ENCODE results near the gene SMYD3. TPM values are rescaled to one million over a fixed set of nuclear protein-coding genes. Genes with fewer than 3 reads are reported as not detected.
A peak's percentile ranks its signal among the peaks of the same experiment; 100 is the strongest.

Gene SMYD3
- total and polyA plus RNA-seq, 2 of the 4 experiments (the other 2 are of a cell fraction) = 26.5 to 37.6 TPM

GRCh38 chr1:246297279-246298265 is 209.5 kb downstream of the SMYD3 start:
- no peaks in the 10 kb centered on the region; the same call in 1 of the 2 replicates for H3K9me1 ChIP-seq (ENCODE audit: insufficient read depth, low read length)
- H2BK5ac ChIP-seq (ENCODE audit: low read depth, low read length, poor library complexity, severe bottlenecking) = no peak overlapping the region
- peaks cover 6% of the 10 kb centered on the region for H3K4me1 ChIP-seq (ENCODE audit: control insufficient read depth, insufficient read depth, low read length)
- no peak overlapping the region for H4K8ac ChIP-seq (ENCODE audit: low read depth in 2 of 2, low read length in 2 of 2)
- peak; percentile 40 for DNase-seq
- ChIA-PET CTCF (no interaction called here), POLR2A (ENCODE audit: unreplicated experiment) (interaction anchor here (0.5 kb wide), 1 partner anchor 13 kb away, joined by 5 read pairs; no protein-coding TSS in a partner anchor)
- no peak overlapping the region for H3K14ac ChIP-seq (replicated peaks; ENCODE audit: low read depth, low read length)
- dilution Hi-C loops (cut with HindIII; ENCODE audit: low sequenced_read_pairs, unreplicated experiment) (no loop called here), in situ Hi-C loops (cut with MboI; ENCODE audit: low sequenced_read_pairs) (no loop called here), intact Hi-C loops (cut with micrococcal nuclease) (no loop called here)
- no peak overlapping the region for H2AK9ac ChIP-seq (replicated peaks; ENCODE audit: low read depth, low read length, poor library complexity)
- H4K5ac ChIP-seq (ENCODE audit: low read depth, low read length) = no peak overlapping the region
- H3K27ac ChIP-seq (ENCODE audit: insufficient read depth, low read length) = no peak overlapping the region
- H3K36me3 ChIP-seq (ENCODE audit: control insufficient read depth, insufficient read depth, low read length) = no peaks in the 10 kb centered on the region
- BruUV-seq (replicated peaks) = no TSS peak
- no peak overlapping the region for H3K9ac ChIP-seq (ENCODE audit: low read depth, low read length)
- H3K4ac ChIP-seq (ENCODE audit: low read depth, low read length) = no peak overlapping the region
- H3K27me3 ChIP-seq (ENCODE audit: control insufficient read depth, insufficient read depth, low read length) = no peaks in the 10 kb centered on the region
- H3K79me1 ChIP-seq (ENCODE audit: low read depth in 1 of 2, low read length in 2 of 2) = peaks cover 0 to 3% of the 10 kb centered on the region in 2 experiments; a peak in 1 of 4 replicates
- H2BK15ac ChIP-seq (ENCODE audit: low read depth, low read length) = no peak overlapping the region
- H3K18ac ChIP-seq (ENCODE audit: low read depth, low read length) = no peak overlapping the region
- WGBS, 2 experiments (ENCODE audit: extremely low coverage in 2 of 2, insufficient read length in 1 of 2) = no CpG with 5 or more reads among the region's 5 CpGs
- no peak overlapping the region for H3K23ac ChIP-seq (ENCODE audit: low read depth, low read length)
- no peak overlapping the region for H3K56ac ChIP-seq (ENCODE audit: extremely low read depth, insufficient read depth, low read length)
- no peaks in the 10 kb centered on the region for H4K20me1 ChIP-seq (ENCODE audit: insufficient read depth, low read length)
- H2AK5ac ChIP-seq (ENCODE audit: low read depth, low read length) = no peak overlapping the region
- no peak overlapping the region for H2BK120ac ChIP-seq (ENCODE audit: low read depth, low read length)
- no peak overlapping the region for H2BK20ac ChIP-seq (ENCODE audit: low read depth, low read length)
- no peaks in the 10 kb centered on the region for H3K9me3 ChIP-seq (ENCODE audit: control insufficient read depth, insufficient read depth, low read length)
- ATAC-seq (ENCODE audit: low read depth) = no peak
- no peak overlapping the region for H3K4me3 ChIP-seq (ENCODE audit: insufficient read depth, low read depth, low read length)
- H2AFZ ChIP-seq (replicated peaks; ENCODE audit: low read length, poor library complexity) = no peak overlapping the region
- peak overlapping the region; percentile 31; the same call in 1 of the 2 replicates for H3K4me2 ChIP-seq (ENCODE audit: low read depth, low read length)
- no peak overlapping the region for H4K91ac ChIP-seq (ENCODE audit: insufficient read depth, low read depth, low read length)
- no peak for TF ChIP-seq USF2 (IDR thresholded peaks at IDR 0.05; ENCODE audit: low read depth, low read length)
- TF ChIP-seq CHD1 (IDR thresholded peaks at IDR 0.05; ENCODE audit: low read depth, low read length) = no peak
- TF ChIP-seq RCOR1 (IDR thresholded peaks at IDR 0.05; ENCODE audit: insufficient replicate concordance, low read length) = no peak
- no peak for TF ChIP-seq SMC3 (IDR thresholded peaks at IDR 0.05; ENCODE audit: low read depth, low read length)
- no peak for TF ChIP-seq BHLHE40 (IDR thresholded peaks at IDR 0.05; ENCODE audit: low read depth, low read length)
- TF ChIP-seq NFE2L2 (IDR thresholded peaks at IDR 0.05; ENCODE audit: low read depth, low read length) = no peak
- no peak for TF ChIP-seq MAZ (IDR thresholded peaks at IDR 0.05; ENCODE audit: borderline replicate concordance, low read depth, low read length)
- no peak for TF ChIP-seq MAFK (IDR thresholded peaks at IDR 0.05; ENCODE audit: low read depth, low read length)
- no peak for TF ChIP-seq MXI1 (IDR thresholded peaks at IDR 0.05; ENCODE audit: borderline replicate concordance, low read depth, low read length)
- TF ChIP-seq RFX5 (IDR thresholded peaks at IDR 0.05; ENCODE audit: low read depth, low read length) = no peak
- no peak for TF ChIP-seq RAD21 (IDR thresholded peaks at IDR 0.05; ENCODE audit: low read length)
- TF ChIP-seq, protein P1, sequence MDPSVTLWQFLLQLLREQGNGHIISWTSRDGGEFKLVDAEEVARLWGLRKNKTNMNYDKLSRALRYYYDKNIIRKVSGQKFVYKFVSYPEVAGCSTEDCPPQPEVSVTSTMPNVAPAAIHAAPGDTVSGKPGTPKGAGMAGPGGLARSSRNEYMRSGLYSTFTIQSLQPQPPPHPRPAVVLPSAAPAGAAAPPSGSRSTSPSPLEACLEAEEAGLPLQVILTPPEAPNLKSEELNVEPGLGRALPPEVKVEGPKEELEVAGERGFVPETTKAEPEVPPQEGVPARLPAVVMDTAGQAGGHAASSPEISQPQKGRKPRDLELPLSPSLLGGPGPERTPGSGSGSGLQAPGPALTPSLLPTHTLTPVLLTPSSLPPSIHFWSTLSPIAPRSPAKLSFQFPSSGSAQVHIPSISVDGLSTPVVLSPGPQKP (IDR thresholded peaks at IDR 0.05; ENCODE audit: borderline replicate concordance, low read depth, low read length) = no peak
- TF ChIP-seq CTCF (conservative IDR thresholded peaks at IDR 0.05; ENCODE audit: low read depth, low read length) = no peak
